ENCODE results near the gene FLG. TPM values are rescaled to one million over a fixed set of nuclear protein-coding genes. Genes with fewer than 3 reads are reported as not detected.
"Not testable (repeated sequence)": the region's sequence is repeated elsewhere in the genome, so short reads cannot be mapped to it uniquely, and the experiment has no call there.

The FLG gene
- total RNA-seq, result not detected

- Mint-ChIP-seq H3K27ac (no peak within 1 kb of the TSS), H3K36me3 (no peaks in the 10 kb centered on the region), H3K9me3 (no peaks in the 10 kb centered on the region)
- ATAC-seq, result no peak
- DNase-seq (ENCODE audit: low spot score in 2 of 2), result no peak
These were observed at the start of gene FLG for GRCh38 chr1:152325111-152325510. Gene FLG (minus strand): TSS chr1:152325239. CDS start chr1:152315456, 9,783 bp downstream.

- no peak for ATAC-seq
- peaks cover 0 to 3% of the 10 kb centered on the region in 2 donors for H3K9me3 Mint-ChIP-seq
- no peak for DNase-seq (ENCODE audit: low spot score in 2 of 2)
- no peaks in the 10 kb centered on the region for H3K36me3 Mint-ChIP-seq
- H3K27ac Mint-ChIP-seq, result no peak overlapping the region
These were observed 49.4 kb upstream of the FLG start for GRCh38 chr1:152374451-152374850.

DNA sequence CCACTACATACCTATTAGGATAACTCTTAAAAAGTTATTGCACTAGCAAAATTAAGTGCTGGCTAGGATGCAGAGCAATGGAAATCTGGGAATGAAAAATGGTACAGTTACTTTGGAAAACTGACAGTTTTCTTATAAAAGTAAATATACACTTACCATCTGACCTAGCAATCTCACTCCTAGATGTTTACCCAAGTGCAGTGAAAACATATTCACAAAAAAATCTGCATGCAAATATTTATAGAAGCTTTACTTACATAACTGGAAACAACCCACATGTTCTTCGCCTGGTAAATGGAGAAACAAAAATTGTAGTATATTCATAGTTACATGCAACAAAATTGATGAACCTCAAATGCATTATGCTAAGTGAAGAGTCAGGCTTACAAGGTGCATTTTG is 47.6 kb upstream of the FLG start:
- Mint-ChIP-seq H3K36me3 (no peaks in the 10 kb centered on the region), H3K9me3 (peaks cover 0 to 11% of the 10 kb centered on the region in 2 donors), H3K27ac (no peak overlapping the region)
- no peak for DNase-seq (ENCODE audit: low spot score in 2 of 2)
- ATAC-seq, result no peak

DNA sequence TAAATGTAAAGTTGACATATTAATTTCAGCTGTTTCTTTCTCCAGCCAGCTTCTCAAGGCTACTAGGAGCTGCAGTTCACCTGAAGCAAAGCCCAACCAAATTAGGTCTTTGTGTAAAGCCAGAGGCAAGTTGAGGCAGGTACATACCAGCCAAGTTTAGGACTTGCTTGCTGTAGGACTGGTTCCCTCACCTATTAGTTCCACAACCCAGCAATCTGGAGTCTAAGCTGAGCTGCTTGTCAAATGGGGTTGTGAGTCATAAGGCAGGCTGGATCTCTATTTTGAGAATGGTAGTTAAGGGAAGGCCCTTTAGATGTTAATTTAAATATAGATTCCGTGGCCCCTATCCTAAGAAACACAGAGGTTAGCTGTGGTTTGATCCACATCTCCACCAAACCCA is 42.4 kb upstream of the FLG start:
- no peaks in the 10 kb centered on the region for H3K36me3 Mint-ChIP-seq
- no peak for ATAC-seq

GRCh38 chr1:152359906-152360305 is 34.9 kb upstream of the FLG start, which contains the start of gene FLG2:
Gene FLG2 (minus strand): TSS chr1:152360006. CDS start chr1:152358884, 1,122 bp downstream.
- Mint-ChIP-seq H3K9me3 (no peaks in the 10 kb centered on the region), H3K27ac (no peak within 1 kb of the TSS), H3K36me3 (no peaks in the 10 kb centered on the region)
- DNase-seq (ENCODE audit: low spot score in 2 of 2), result no peak
- ATAC-seq, result no peak

More for the DNA sequence above, 42.4 kb upstream of the FLG start:
- no peak overlapping the region for H3K27ac Mint-ChIP-seq
- no peak for DNase-seq (ENCODE audit: low spot score in 2 of 2)
- peaks cover 0 to 11% of the 10 kb centered on the region in 2 donors for H3K9me3 Mint-ChIP-seq

DNA sequence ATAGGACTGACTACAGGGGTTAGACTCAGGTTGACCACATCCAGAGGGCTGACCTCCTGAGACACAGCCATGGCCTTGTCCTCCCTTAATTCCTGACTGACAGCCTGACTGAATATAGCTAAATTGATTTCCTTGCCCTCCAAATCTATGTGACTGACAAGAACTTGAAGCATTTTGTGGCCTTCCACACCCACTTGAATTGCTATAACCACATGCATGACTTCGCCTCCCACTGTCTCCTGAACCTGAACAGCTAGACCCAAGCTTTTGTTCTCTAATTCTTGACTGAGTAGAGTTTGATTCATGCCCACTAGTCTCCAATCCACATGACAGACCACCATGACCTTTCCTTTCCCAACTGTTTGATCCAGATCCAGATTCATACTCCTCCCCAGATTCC is 31.7 kb upstream of the FLG start:
- no peak overlapping the region for H3K27ac Mint-ChIP-seq
- DNase-seq (ENCODE audit: low spot score in 2 of 2) (no peak), ATAC-seq (no peak)
- no peaks in the 10 kb centered on the region for H3K36me3 Mint-ChIP-seq
- H3K9me3 Mint-ChIP-seq, result peaks cover 4 to 9% of the 10 kb centered on the region in 2 donors

DNA sequence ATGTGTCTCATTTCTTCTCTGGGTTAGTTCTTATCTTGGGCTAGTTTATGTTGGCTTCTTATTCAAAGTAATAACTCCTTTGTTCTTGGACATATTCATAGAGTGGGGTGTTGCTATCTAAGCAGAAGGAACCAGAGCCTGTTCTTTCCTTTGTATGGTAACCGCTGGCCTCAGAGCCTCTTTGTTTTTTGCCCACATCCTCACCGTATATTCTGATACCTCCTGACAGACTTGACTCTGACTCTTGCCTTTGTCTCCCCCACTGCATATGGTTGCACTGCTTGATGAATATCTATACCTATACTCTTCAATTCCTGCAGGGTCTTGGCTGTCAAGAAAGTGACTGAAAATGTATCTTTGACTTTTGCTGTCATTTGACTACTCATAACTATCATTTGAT is 24.6 kb upstream of the FLG start:
- ATAC-seq (no peak), DNase-seq (ENCODE audit: low spot score in 2 of 2) (no peak)
- Mint-ChIP-seq H3K36me3 (no peaks in the 10 kb centered on the region), H3K9me3 (peaks cover 4 to 9% of the 10 kb centered on the region in 2 donors), H3K27ac (no peak overlapping the region)

GRCh38 chr1:152348447-152348846 is 23.4 kb upstream of the FLG start:
- Mint-ChIP-seq H3K36me3 (no peaks in the 10 kb centered on the region), H3K9me3 (peaks cover 4% of the 10 kb centered on the region in 2 donors), H3K27ac (no peak overlapping the region)
- no peak for ATAC-seq
- no peak for DNase-seq (ENCODE audit: low spot score in 2 of 2)

GRCh38 chr1:152347116-152347728 is 22.2 kb upstream of the FLG start:
- ATAC-seq (peak; percentile 50 to 62), DNase-seq (ENCODE audit: low spot score in 2 of 2) (peak in 1 of 2 donors; percentile 71)
- H3K27ac Mint-ChIP-seq, result no peak overlapping the region
- H3K36me3 Mint-ChIP-seq, result no peaks in the 10 kb centered on the region
- H3K9me3 Mint-ChIP-seq, result no peaks in the 10 kb centered on the region

DNA sequence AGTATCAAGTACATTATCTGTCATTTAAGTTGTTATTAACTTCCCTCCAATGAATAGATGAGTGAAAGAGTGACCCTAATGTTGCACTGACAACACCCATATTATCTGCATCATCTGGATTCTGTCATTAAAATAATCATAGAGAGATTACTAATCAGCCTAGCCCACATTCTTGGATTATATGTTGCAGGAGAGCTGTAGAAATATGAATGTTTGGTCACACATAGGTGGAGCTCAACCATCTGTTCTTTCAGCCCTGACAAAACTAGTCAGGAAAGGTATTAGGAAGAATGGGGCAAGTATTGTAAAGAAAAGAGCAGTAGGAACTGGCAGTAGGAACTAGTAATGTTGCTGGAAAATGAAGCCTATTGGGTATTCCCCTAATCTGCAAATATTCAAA is 19.4 kb upstream of the FLG start:
- no peaks in the 10 kb centered on the region for H3K9me3 Mint-ChIP-seq
- DNase-seq (ENCODE audit: low spot score in 2 of 2) (no peak), ATAC-seq (no peak)
- H3K27ac Mint-ChIP-seq, result no peak overlapping the region
- no peaks in the 10 kb centered on the region for H3K36me3 Mint-ChIP-seq

- DNase-seq (ENCODE audit: low spot score in 2 of 2) (no peak), ATAC-seq (no peak)
- Mint-ChIP-seq H3K27ac (no peak overlapping the region), H3K36me3 (no peaks in the 10 kb centered on the region), H3K9me3 (no peaks in the 10 kb centered on the region)
These were observed 18.0 kb upstream of the FLG start for GRCh38 chr1:152343006-152343405.

- ATAC-seq (no peak), DNase-seq (ENCODE audit: low spot score in 2 of 2) (no peak)
- Mint-ChIP-seq H3K9me3 (no peaks in the 10 kb centered on the region), H3K27ac (no peak overlapping the region), H3K36me3 (no peaks in the 10 kb centered on the region)
These were observed 10.4 kb upstream of the FLG start for GRCh38 chr1:152335399-152335798.

DNA sequence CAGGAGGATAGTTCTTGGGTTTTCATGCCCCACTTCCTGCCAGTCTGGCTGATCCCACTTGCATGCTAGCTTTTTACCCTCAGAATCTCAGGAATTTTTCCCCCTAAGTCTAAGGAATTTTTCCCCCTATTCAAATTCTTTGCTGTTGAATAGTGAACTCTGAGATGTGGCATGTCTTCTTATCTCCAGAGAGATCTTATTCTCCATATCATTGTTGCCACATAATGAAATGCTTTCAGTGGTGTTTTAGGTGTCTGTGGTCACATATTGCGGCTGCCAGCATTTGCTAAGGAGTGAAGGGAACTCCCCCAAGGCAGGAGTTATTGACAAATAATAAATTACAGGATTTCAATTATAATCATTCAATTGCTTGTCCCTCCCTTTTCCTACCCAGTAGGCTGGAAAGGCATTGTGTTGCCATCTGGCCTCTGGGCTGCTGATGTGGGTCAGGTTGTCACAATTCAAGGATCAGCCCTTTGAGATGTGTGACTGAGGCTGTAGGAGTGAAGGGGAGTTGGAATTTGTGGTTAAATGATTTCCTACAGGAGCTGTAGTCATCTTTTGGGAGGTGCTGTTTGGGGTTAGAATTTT is 3.9 kb upstream of the FLG start:
- no peak for DNase-seq (ENCODE audit: low spot score in 2 of 2)
- Mint-ChIP-seq H3K27ac (no peak overlapping the region), H3K36me3 (no peaks in the 10 kb centered on the region), H3K9me3 (no peaks in the 10 kb centered on the region)
- no peak for ATAC-seq

DNA sequence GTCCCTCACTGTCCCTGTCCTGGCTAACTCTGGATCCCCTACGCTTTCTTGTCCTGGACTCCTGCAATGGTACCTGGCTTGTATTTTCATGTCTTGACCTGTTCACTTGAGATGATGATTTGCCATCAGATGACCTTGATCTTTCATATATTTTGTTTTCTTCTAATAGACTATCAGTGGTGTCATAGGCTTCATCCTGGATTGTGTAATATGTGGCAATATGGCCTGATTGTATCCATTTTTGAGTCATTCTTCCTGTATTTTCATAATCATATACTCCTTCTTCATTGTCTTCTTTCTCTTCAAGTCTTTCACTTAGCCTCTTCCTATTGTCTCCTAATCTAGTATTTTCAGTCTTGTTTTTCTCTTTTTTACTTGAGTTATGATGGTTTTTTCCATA is 11.1 kb downstream of the FLG start:
- no peak for DNase-seq (ENCODE audit: low spot score in 2 of 2)
- Mint-ChIP-seq H3K36me3 (no peaks in the 10 kb centered on the region), H3K27ac (peak overlapping the region in 1 of 2 donors; percentile 45), H3K9me3 (no peaks in the 10 kb centered on the region)
- no peak for ATAC-seq

GRCh38 chr1:152313319-152313801 is 11.7 kb downstream of the FLG start:
- Mint-ChIP-seq H3K9me3 (peaks cover 0 to 2% of the 10 kb centered on the region in 2 donors), H3K27ac (no peak overlapping the region), H3K36me3 (no peaks in the 10 kb centered on the region)
- no peak for DNase-seq (ENCODE audit: low spot score in 2 of 2)
- no peak for ATAC-seq

DNA sequence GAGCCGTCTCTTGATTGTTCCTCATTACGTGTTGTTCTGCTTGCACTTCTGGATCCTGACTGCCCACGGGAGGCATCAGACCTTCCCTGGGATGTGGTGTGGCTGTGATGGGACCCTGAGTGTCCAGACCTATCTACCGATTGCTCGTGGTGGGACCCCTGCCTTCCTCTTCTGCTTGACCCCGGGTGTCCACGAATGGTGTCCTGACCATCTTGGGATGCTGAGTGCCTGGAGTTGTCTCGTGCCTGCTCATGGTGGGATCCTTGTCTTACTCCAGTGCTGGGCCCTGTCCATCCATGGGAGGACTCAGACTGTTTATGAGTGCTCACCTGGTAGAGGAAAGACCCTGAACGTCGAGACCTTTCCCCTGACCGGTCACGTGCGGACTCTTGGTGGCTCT is 12.9 kb downstream of the FLG start:
- DNase-seq (ENCODE audit: low spot score in 2 of 2); ATAC-seq; H3K36me3 Mint-ChIP-seq; H3K27ac Mint-ChIP-seq; H3K9me3 Mint-ChIP-seq: not testable (repeated sequence)

DNA sequence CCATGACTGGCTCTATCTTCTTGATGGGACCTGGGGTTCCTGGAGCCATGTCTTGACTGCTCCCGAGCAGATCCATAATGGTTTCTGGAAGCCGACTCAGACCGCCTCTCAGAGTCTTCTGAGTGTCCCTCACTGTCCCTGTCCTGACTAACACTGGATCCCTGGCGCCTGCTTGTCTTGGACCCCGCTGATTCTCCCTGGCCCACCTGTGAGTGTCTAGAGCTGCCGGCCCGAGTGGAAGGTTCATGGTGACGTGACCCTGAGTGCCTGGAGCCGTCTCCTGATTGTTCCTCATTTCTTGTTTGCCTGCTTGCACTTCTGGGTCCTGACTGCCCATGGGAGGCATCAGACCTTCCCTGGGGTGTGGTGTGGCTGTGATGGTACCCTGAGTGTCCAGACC is 15.1 kb downstream of the FLG start:
- Mint-ChIP-seq H3K36me3 (no peaks in the 10 kb centered on the region), H3K27ac (no peak overlapping the region), H3K9me3 (peaks cover 0 to 5% of the 10 kb centered on the region in 2 donors)
- ATAC-seq, result no peak
- no peak for DNase-seq (ENCODE audit: low spot score in 2 of 2)

DNA sequence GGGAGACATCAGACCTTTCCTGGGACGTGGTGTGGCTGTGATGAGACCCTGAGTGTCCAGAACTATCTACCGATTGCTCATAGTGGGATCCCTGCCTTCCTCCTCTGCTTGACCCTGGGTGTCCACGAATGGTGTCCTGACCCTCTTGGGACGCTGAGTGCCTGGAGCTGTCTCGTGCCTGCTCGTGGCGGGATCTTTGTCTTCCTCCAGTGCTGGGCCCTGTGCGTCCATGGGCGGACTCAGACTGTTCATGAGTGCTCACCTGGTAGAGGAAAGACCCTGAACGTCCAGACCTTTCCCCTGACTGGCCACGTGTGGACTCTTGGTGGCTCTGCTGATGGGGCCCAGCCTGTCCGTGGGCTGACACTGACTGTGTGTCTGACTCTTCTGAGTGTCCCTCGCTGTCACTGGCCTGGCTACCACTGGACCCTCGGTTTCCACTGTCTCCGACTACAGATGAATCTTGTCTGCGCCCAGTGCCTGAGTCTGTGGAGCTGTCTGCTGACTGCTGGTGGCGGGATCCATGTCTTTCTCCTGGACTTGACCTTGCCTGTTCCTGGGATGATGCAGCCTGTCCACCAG is 15.6 kb downstream of the FLG start:
- not testable (repeated sequence) for H3K36me3 Mint-ChIP-seq; H3K9me3 Mint-ChIP-seq; DNase-seq (ENCODE audit: low spot score in 2 of 2); ATAC-seq; H3K27ac Mint-ChIP-seq
